GM12878 (cell line): Measurements from ENCODE around the gene COL6A1. TPM values are rescaled to one million over a fixed set of nuclear protein-coding genes. Genes with fewer than 3 reads are reported as not detected.

Experiments
- ATAC-seq: fragments of 200-7000 bp; cut with Tn5 transposase; 3 replicates; pipeline ENCODE4 v1.9.1; 2020; ENCODE audit warnings: mild to moderate bottlenecking, moderate library complexity
- BruUV-seq: library from RNA; stranded (reverse); fragments of 400-500 nt; replicated peaks from 2 replicates; lab custom pipeline; 2021; lab: Mats Ljungman, UMichigan
- CTCF ChIA-PET: fragments of 300-600 bp; sonication (Branson Sonifier 250); formaldehyde crosslinking; extraction: SDS; loops from one replicate; lab custom pipeline; 2021; ENCODE audit warnings: inconsistent platforms; lab: Yijun Ruan, JAX
- POLR2A ChIA-PET: fragments of 350-600 bp; formaldehyde crosslinking; extraction: SDS; loops from one replicate; lab custom pipeline; 2021; ENCODE audit warnings: inconsistent platforms; lab: Charles Lee
- RAD21 ChIA-PET: fragments of 300-600 bp; sonication (Branson Sonifier 250); formaldehyde crosslinking; loops from one replicate; lab custom pipeline; 2023; ENCODE audit warnings: antibody characterized with exemption; ENCODE audit not compliant: unreplicated experiment; lab: Charles Lee
- SMC1A ChIA-PET: fragments of 300-600 bp; sonication (Branson Sonifier 250); formaldehyde crosslinking; loops from one replicate; lab custom pipeline; 2023; ENCODE audit not compliant: unreplicated experiment, uncharacterized antibody; lab: Charles Lee
- DNase-seq: peaks from one replicate; pipeline ENCODE4 v3.0.0-alpha.2; 2011; ENCODE audit warnings: low read depth, low spot score
- FAIRE-seq: peaks from 3 replicates; lab custom pipeline; 2011; peaks lifted over from hg19 to GRCh38; lab: Jason Lieb, UNC
- H2AFZ ChIP-seq: 2 replicates; pipeline ENCODE4 v1.6.0; 2011; ENCODE audit warnings: low read depth, low read length, control low read depth; ENCODE audit not compliant: control insufficient read depth
- H3K27ac ChIP-seq: 2 replicates; pipeline ENCODE4 v1.5.1; 2011; ENCODE audit warnings: control low read depth; ENCODE audit not compliant: control insufficient read depth, insufficient read depth
- H3K27me3 ChIP-seq, 2 experiments: replicated peaks in 1 of 2; 2 replicates each; pipeline versions ENCODE4 v1.6.0 to v1.6.1; 2011; ENCODE audit warnings: low read length in 1 of 2; ENCODE audit not compliant: control insufficient read depth in 2 of 2, insufficient read depth in 2 of 2
- H3K36me3 ChIP-seq, 2 experiments: 2 replicates each; pipeline ENCODE4 v1.5.1; 2011; ENCODE audit warnings: low read length in 1 of 2; ENCODE audit not compliant: control insufficient read depth in 2 of 2, insufficient read depth in 2 of 2
- H3K4me1 ChIP-seq: 2 replicates; pipeline ENCODE4 v1.6.1; 2011; ENCODE audit warnings: mild to moderate bottlenecking, low read length, moderate library complexity, mixed read lengths; ENCODE audit not compliant: control insufficient read depth, insufficient read depth
- H3K4me2 ChIP-seq: 2 replicates; pipeline ENCODE4 v1.6.0; 2011; ENCODE audit warnings: control low read depth; ENCODE audit not compliant: control insufficient read depth, insufficient read depth
- H3K4me3 ChIP-seq: fragments of 200-600 bp; sonication (generic); 2 replicates; pipeline ENCODE4 v1.5.1; 2016
- H3K79me2 ChIP-seq: 2 replicates; pipeline ENCODE4 v1.6.0; 2011; ENCODE audit warnings: low read length; ENCODE audit not compliant: control insufficient read depth, insufficient read depth
- H3K9ac ChIP-seq: 2 replicates; pipeline ENCODE4 v1.8.0; 2011; ENCODE audit warnings: low read length, control low read depth, mixed read lengths; ENCODE audit not compliant: control insufficient read depth, insufficient read depth
- H3K9me3 ChIP-seq: replicated peaks from 3 replicates; pipeline ENCODE4 v1.5.1; 2011; ENCODE audit warnings: mild to moderate bottlenecking, low read length; ENCODE audit not compliant: control insufficient read depth, insufficient read depth
- H4K20me1 ChIP-seq: 2 replicates; pipeline ENCODE4 v1.6.0; 2011; ENCODE audit not compliant: control insufficient read depth, insufficient read depth
- GATAD2B ChIP-seq: fragments of 450-650 bp; conservative IDR thresholded peaks from 2 replicates; pipeline ENCODE4 v1.6.1; 2017; ENCODE audit warnings: low read depth, mild to moderate bottlenecking, moderate library complexity
- MLLT1 ChIP-seq: fragments of 450-650 bp; IDR thresholded peaks from 2 replicates; pipeline ENCODE4 v1.6.1; 2016; ENCODE audit warnings: mild to moderate bottlenecking
- NR2C1 ChIP-seq: fragments of 450-650 bp; IDR thresholded peaks from 2 replicates; pipeline ENCODE4 v1.6.1; 2017; ENCODE audit warnings: antibody characterized with exemption, mild to moderate bottlenecking, moderate library complexity
- SIX5 ChIP-seq: IDR thresholded peaks from 2 replicates; pipeline ENCODE4 v1.6.1; 2011; ENCODE audit warnings: mild to moderate bottlenecking, low read depth, low read length, moderate library complexity; ENCODE audit not compliant: severe bottlenecking
- SUPT20H ChIP-seq: IDR thresholded peaks from 2 replicates; pipeline ENCODE4 v1.6.1; 2011; ENCODE audit warnings: low read depth, mild to moderate bottlenecking, low read length, moderate library complexity, borderline replicate concordance; ENCODE audit not compliant: control insufficient read depth
- TCF12 ChIP-seq: IDR thresholded peaks from 2 replicates; pipeline ENCODE4 v1.6.1; 2011; ENCODE audit warnings: low read depth, mild to moderate bottlenecking, low read length
- WGBS: methylation state at CpG from one replicate; pipeline ENCODE4 v1.1.6; 2016; ENCODE audit warnings: low lambda C conversion rate; ENCODE audit not compliant: insufficient replicate concordance, insufficient coverage; ENCODE audit errors: missing lambda C conversion rate; 5-methylcytosine and 5-hydroxymethylcytosine counted together
- in situ Hi-C: fragments of 300-500 bp; cut with MboI; formaldehyde crosslinking; loops from 9 replicates; pipeline ENCODE4 v1.14.3; 2018; ENCODE audit warnings: mixed read lengths
- intact Hi-C: fragments of 100-400 bp; cut with micrococcal nuclease; formaldehyde crosslinking; loops from one replicate; pipeline ENCODE4 v1.14.2; 2022; ENCODE audit not compliant: unreplicated experiment
- polyA plus RNA-seq, 11 experiments: library from polyadenylated mRNA; depleted of rRNA in 4 of 11; unstranded in 6 of 11; stranded (reverse) in 5 of 11; fragments of >200 nt; fragmentation: Nextera tagmentation in 4 of 11; fragmentation: Illumina TruSeq in 1 of 11; extraction: Ambion mirVana in 4 of 11; extraction: Trizol in 1 of 11; gene quantifications; 1 replicate in 1 of 11; 2 replicates in 10 of 11; pipeline versions ENCODE4 v1.2.1 to v1.2.3, GENCODE V29; 2011 to 2016; ENCODE audit warnings: inconsistent platforms in 2 of 11, missing spikeins in 2 of 11, low read depth in 1 of 11
- total RNA-seq, 4 experiments: library from RNA; depleted of rRNA in 3 of 4; stranded (reverse); fragments of >200 nt in 3 of 4; fragmentation: Illumina TruSeq in 1 of 4; extraction: Trizol in 1 of 4; gene quantifications; 2 replicates each; pipeline versions ENCODE4 v1.2.1 to v1.2.3, GENCODE V29; 2013 to 2021
- TF ChIP-seq, protein P1 (sequence below): fragments of 450-650 bp; IDR thresholded peaks from 2 replicates; pipeline ENCODE4 v1.6.1; 2017; ENCODE audit warnings: borderline replicate concordance
- TF ChIP-seq, protein P2 (sequence below): fragments of 450-650 bp; IDR thresholded peaks from 2 replicates; pipeline ENCODE4 v1.6.1; 2017; ENCODE audit warnings: mild to moderate bottlenecking, low read depth, inconsistent platforms; ENCODE audit not compliant: poor library complexity, severe bottlenecking

The COL6A1 gene
- total and polyA plus RNA-seq, 10 of the 15 experiments (the other 5 are each of a cell fraction or from before 2014, with no cell fraction given), result 0.12 to 1.3 (median 0.20) TPM; not detected in 7

DNA sequence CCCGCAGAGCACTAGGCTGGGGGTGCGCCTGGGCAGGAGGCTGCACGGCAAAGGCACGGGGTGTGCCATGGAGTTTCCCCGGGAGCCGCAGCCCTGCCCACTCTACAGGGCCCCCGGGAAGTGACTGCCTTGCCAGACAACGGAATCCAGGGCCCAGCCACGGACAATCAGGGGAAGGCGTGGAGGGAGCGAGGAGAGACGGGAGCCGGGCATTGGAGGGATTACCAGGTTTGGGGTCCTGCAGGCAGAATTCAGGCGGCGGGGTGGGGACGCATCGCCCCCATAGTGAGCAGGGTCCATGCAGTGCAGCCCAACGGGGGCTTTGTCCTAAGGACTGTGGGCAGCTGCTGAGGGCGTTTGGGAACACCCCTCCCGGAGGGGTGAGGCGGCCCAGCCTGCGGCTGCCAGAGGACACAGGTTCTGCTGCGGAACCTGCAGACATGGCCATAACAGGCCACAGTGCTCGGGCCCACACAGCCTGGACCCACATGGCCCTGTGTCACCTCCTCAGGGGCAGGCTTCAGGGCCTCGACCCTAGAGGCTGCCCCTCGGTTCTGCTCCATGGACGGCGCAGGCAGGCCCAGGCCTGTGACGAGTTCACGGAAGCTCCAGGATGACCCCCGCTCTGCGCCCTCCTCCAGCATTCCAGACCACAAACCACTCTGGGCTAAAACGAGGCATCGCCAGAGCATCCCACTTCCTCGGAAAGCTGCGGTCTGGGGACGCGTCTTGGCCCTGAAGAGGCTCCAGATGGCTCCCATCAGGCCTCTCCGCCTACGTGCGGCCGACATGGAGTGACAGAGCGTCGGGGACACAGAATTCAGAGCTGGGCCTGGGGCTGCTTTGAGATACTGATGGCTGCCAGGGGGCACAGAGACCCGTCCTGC lies 54.5 kb downstream of the COL6A1 start (continued):
- no peak for TF ChIP-seq SUPT20H
- TF ChIP-seq SIX5, result no peak
- TF ChIP-seq, protein P1, sequence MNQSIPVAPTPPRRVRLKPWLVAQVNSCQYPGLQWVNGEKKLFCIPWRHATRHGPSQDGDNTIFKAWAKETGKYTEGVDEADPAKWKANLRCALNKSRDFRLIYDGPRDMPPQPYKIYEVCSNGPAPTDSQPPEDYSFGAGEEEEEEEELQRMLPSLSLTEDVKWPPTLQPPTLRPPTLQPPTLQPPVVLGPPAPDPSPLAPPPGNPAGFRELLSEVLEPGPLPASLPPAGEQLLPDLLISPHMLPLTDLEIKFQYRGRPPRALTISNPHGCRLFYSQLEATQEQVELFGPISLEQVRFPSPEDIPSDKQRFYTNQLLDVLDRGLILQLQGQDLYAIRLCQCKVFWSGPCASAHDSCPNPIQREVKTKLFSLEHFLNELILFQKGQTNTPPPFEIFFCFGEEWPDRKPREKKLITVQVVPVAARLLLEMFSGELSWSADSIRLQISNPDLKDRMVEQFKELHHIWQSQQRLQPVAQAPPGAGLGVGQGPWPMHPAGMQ, result no peak
- TF ChIP-seq GATAD2B, result no peak

GRCh38 chr21:46036696-46037330 lies 55.2 kb downstream of the COL6A1 start:
- Histone ChIP-seq H3K79me2 (no peaks in the 10 kb centered on the region), H3K27me3 (no peaks in the 10 kb centered on the region), H3K36me3 (no peaks in the 10 kb centered on the region), H3K4me2 (no peak overlapping the region), H2AFZ (no peak overlapping the region), H3K4me3 (no peak overlapping the region), H3K9ac (no peak overlapping the region), H3K27ac (no peak overlapping the region), H4K20me1 (no peaks in the 10 kb centered on the region), H3K9me3 (no peaks in the 10 kb centered on the region; the same call in 2 of the 3 replicates), H3K4me1 (no peaks in the 10 kb centered on the region)
- ChIA-PET POLR2A (no interaction called here), CTCF (no interaction called here), SMC1A (no interaction called here), RAD21 (no interaction called here)
- WGBS, result 59% methylated on average over 30 of the region's 30 CpGs
- FAIRE-seq, result no peak
- no TSS peak for BruUV-seq
- intact Hi-C loops (no loop called here), in situ Hi-C loops (no loop called here)
- no peak for ATAC-seq
- no peak for DNase-seq
- TF ChIP-seq MLLT1, result no peak
- no peak for TF ChIP-seq TCF12
- no peak for TF ChIP-seq NR2C1
- no peak for TF ChIP-seq SIX5
- TF ChIP-seq, protein P2, sequence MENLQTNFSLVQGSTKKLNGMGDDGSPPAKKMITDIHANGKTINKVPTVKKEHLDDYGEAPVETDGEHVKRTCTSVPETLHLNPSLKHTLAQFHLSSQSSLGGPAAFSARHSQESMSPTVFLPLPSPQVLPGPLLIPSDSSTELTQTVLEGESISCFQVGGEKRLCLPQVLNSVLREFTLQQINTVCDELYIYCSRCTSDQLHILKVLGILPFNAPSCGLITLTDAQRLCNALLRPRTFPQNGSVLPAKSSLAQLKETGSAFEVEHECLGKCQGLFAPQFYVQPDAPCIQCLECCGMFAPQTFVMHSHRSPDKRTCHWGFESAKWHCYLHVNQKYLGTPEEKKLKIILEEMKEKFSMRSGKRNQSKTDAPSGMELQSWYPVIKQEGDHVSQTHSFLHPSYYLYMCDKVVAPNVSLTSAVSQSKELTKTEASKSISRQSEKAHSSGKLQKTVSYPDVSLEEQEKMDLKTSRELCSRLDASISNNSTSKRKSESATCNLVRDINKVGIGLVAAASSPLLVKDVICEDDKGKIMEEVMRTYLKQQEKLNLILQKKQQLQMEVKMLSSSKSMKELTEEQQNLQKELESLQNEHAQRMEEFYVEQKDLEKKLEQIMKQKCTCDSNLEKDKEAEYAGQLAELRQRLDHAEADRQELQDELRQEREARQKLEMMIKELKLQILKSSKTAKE, result no peak
